K562 (cell line): Measurements from ENCODE around the gene PSMA8. TPM values are rescaled to one million over a fixed set of nuclear protein-coding genes. Genes with fewer than 3 reads are reported as not detected.

Source experiments
- HIVEP1 ChIP-seq: fragments of 250-450 bp; sonication (Bioruptor Pico); IDR thresholded peaks from 2 replicates; pipeline ENCODE4 v1.4.0; 2020; ENCODE audit warnings: mild to moderate bottlenecking
- polyA plus RNA-seq, 8 experiments: library from polyadenylated mRNA; depleted of rRNA in 4 of 8; stranded (reverse) in 5 of 8; unstranded in 3 of 8; fragments of >200 nt; fragmentation: Nextera tagmentation in 2 of 8; fragmentation: Illumina TruSeq in 1 of 8; extraction: Ambion mirVana in 2 of 8; extraction: Trizol in 1 of 8; gene quantifications; 2 replicates each; pipeline versions ENCODE4 v1.2.1 to v1.2.3, GENCODE V29; 2011 to 2014; ENCODE audit warnings: inconsistent platforms in 1 of 8, missing spikeins in 1 of 8
- total RNA-seq, 7 experiments: library from RNA; depleted of rRNA in 6 of 7; stranded (reverse); fragments of >200 nt in 6 of 7; fragmentation: Illumina TruSeq in 2 of 7; extraction: Trizol in 2 of 7; gene quantifications; 2 replicates each; pipeline versions ENCODE4 v1.2.1 to v1.2.3, GENCODE V29; 2011 to 2021; ENCODE audit warnings: low replicate concordance in 1 of 7
- TF ChIP-seq, protein P1 (sequence below): fragments of 450-650 bp; IDR thresholded peaks from 2 replicates; pipeline ENCODE4 v1.6.1; 2017; ENCODE audit warnings: antibody characterized with exemption, mild to moderate bottlenecking
- TF ChIP-seq, protein P2 (sequence below): sonication (generic); formaldehyde crosslinking; IDR thresholded peaks from 2 replicates; pipeline ENCODE4 v1.8.0; 2022; ENCODE audit warnings: mild to moderate bottlenecking, missing genetic modification reagents, borderline replicate concordance

PSMA8 gene
- total and polyA plus RNA-seq, 9 of the 15 experiments (the other 6 are each of a cell fraction or from before 2014, with no cell fraction given), result not detected

DNA sequence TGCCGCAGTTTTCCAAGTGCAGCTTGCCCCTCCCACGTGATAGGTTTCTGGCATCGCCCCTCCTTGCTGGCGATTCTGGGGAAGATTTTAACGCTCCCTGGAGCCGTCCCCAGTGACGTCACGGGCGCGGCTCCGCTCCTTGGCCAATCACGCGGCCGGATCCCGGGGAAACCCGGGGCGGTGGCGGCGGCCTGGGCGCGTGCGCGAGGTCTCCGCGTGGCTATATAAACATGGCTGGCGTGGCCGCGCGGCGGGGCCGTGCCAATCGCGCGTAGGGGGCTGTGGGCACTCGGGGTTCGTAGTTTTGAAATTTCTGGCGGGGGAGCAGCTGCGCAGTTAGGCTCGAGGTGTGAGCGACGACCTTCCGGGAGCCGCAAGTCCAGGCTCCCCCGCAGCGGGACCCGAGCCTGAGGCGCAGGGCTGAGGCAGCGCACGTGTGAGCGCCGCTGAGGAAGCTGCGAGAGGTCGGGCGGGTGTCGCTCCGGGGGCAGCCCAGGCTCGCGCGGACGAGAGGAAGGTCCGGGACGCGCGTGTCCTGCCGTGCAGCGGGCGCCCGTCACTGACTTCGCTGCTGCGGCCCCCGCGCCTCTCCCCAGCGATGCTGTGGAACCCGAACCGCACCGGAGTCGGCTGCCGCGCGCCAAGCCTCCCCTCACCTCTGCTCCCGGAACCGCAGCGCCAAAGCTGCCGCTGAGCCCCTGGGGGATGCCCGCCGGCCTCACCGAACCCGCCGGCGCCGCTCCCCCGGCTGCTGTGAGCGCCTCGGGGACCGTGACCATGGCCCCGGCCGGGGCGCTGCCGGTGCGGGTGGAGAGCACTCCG lies 92.8 kb downstream of the PSMA8 start, which contains the start of gene TAF4B (continued):
- TF ChIP-seq, protein P1, sequence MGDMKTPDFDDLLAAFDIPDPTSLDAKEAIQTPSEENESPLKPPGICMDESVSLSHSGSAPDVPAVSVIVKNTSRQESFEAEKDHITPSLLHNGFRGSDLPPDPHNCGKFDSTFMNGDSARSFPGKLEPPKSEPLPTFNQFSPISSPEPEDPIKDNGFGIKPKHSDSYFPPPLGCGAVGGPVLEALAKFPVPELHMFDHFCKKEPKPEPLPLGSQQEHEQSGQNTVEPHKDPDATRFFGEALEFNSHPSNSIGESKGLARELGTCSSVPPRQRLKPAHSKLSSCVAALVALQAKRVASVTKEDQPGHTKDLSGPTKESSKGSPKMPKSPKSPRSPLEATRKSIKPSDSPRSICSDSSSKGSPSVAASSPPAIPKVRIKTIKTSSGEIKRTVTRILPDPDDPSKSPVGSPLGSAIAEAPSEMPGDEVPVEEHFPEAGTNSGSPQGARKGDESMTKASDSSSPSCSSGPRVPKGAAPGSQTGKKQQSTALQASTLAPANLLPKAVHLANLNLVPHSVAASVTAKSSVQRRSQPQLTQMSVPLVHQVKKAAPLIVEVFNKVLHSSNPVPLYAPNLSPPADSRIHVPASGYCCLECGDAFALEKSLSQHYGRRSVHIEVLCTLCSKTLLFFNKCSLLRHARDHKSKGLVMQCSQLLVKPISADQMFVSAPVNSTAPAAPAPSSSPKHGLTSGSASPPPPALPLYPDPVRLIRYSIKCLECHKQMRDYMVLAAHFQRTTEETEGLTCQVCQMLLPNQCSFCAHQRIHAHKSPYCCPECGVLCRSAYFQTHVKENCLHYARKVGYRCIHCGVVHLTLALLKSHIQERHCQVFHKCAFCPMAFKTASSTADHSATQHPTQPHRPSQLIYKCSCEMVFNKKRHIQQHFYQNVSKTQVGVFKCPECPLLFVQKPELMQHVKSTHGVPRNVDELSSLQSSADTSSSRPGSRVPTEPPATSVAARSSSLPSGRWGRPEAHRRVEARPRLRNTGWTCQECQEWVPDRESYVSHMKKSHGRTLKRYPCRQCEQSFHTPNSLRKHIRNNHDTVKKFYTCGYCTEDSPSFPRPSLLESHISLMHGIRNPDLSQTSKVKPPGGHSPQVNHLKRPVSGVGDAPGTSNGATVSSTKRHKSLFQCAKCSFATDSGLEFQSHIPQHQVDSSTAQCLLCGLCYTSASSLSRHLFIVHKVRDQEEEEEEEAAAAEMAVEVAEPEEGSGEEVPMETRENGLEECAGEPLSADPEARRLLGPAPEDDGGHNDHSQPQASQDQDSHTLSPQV, result peak; percentile 74
- TF ChIP-seq, protein P2, sequence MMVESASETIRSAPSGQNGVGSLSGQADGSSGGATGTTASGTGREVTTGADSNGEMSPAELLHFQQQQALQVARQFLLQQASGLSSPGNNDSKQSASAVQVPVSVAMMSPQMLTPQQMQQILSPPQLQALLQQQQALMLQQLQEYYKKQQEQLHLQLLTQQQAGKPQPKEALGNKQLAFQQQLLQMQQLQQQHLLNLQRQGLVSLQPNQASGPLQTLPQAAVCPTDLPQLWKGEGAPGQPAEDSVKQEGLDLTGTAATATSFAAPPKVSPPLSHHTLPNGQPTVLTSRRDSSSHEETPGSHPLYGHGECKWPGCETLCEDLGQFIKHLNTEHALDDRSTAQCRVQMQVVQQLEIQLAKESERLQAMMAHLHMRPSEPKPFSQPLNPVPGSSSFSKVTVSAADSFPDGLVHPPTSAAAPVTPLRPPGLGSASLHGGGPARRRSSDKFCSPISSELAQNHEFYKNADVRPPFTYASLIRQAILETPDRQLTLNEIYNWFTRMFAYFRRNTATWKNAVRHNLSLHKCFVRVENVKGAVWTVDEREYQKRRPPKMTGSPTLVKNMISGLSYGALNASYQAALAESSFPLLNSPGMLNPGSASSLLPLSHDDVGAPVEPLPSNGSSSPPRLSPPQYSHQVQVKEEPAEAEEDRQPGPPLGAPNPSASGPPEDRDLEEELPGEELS (CRISPR knock-in tag), result 0 out of 2 replicates have a peak, but pooled peaks have one; percentile 73
- TF ChIP-seq HIVEP1 (CRISPR knock-in tag), result peak; percentile 77; the same call in 1 of the 2 replicates
